GM21526 (cell line): ENCODE data around the gene MRGPRG.
"Not testable (repeated sequence)": the region's sequence is repeated elsewhere in the genome, so short reads cannot be mapped to it uniquely, and the experiment has no call there.

ENCODE experiments used
- ATAC-seq: cut with Tn5 transposase; IDR thresholded peaks from one replicate; pipeline ENCODE4 v1.9.1; 2021; ENCODE audit warnings: moderate library complexity; ENCODE audit not compliant: unreplicated experiment, low FRiP score

MRGPRG gene, protein sequence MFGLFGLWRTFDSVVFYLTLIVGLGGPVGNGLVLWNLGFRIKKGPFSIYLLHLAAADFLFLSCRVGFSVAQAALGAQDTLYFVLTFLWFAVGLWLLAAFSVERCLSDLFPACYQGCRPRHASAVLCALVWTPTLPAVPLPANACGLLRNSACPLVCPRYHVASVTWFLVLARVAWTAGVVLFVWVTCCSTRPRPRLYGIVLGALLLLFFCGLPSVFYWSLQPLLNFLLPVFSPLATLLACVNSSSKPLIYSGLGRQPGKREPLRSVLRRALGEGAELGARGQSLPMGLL

DNA sequence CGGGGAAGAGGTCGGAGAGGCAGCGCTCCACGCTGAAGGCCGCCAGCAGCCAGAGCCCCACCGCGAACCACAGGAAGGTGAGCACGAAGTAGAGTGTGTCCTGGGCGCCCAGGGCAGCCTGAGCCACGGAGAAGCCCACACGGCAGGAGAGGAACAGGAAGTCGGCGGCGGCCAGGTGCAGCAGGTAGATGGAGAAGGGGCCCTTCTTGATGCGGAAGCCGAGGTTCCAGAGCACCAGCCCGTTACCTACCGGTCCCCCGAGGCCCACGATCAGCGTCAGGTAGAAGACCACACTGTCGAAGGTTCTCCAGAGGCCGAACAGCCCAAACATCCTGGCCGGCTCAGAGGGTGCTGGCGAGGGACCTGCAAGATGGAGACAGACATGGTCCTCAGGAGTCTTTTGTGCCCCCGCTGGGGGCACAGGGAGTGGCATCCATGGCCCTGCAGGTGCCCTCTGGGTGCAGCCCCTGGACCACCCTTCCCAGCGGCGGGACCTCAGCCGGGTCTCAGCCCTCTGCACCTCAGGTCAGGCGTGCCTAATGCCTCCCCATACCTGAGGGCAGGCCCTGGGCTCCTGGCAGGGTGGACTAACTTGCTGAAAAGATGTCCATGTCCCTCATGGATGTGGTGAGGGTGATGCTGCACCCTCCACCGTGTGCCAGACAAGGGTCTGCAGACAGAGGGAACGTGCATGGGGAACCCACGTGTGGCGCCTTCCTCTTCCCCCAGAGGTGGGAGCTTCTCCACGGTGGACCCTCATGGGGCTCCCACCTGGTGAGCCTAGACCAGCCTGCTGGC, at the start of gene MRGPRG:
TSS of gene MRGPRG (minus strand) at position 331 of the 798 bp plus-strand sequence. CDS start at position 331, 0 bp downstream.
- ATAC-seq = no peak

DNA sequence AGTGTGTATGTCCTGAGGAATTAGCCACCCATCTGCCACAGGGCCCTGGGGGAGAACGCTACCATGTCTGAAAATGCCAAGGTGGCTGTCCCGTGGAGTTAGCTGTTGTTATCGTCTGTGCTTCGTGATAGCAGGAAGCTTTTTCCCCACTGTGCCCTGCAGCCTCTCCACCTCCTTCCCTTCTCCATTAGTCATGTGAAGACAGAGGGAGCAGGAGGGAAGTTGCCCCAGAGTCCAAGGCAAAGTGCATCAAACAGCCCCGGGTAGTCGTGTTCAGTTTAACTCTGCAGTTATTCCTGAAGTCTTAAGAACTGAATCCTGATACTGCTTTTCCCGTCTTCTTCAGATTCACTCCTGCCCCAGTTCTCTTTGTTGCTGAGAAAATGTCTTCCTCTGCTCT, 43.9 kb upstream of the MRGPRG start:
- not testable (repeated sequence) for ATAC-seq

DNA sequence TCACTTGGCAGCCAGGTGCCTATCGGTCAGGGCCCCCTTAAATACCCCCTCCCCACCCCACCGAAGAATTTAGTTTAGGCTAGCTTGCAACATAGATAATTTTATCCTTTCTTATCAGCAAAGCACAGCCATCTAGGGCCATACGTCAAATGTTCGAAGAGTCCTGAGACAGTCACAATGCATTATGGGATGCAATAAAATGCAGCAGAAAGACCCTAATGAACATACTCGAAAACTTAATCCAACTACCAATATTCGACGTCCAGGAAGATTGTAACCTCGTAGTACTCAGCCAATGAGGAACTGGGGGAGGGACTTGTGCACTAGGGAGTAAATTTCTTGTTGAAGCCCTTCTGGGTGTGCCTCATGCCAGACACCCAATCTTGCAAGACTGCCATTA, 43.2 kb upstream of the MRGPRG start:
- not testable (repeated sequence) for ATAC-seq

DNA sequence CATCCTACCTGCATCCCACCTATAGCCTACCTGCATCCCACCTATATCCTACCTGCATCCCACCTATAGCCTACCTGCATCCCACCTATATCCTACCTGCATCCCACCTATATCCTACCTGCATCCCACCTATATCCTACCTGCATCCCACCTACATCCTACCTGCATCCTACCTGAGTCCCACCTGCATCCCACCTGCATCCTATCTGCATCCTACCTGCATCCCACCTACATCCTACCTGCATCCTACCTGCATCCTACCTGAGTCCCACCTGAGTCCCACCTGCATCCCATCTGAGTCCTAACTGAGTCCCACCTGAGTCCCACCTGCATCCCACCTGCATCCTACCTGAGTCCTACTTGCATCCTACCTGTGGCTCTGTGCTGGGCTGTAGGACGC, 38.9 kb upstream of the MRGPRG start:
- ATAC-seq = not testable (repeated sequence)

DNA sequence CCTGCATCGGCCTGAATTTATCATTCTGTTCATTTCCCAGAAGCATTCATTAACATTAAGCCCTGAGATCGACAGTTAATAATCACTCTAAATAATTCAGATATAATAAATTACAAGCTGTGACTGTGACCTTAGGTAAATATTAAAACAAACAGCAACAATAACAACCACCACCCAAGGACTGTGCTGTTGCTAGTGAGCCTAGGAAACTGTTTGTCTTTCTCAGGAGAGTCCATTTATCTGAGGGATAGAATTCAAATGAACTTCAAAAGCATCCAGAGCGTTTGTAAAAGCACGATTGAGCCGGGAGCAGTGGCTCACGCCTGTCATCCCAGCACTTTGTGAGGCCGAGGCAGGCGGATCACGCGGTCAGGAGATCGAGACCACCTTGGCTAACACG, 36.6 kb upstream of the MRGPRG start:
- not testable (repeated sequence) for ATAC-seq

DNA sequence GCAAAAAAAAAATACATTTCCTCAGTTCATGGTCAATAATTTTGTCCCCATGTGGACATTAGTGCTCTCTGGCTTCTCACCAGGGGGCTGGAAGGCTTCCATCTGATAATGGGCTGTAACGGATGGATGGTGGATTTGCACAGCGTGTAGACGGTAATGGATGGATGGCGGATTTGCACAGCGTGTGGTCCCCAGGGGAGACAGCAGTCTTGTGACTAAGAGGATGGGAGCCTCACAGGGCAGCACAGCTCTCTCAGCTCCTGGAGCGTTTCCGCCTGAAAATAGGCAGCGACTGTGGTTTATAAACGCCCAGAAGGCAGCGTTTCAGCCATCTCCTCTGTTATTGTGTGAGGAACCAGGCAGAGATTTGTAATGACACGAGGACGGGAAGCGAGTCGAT, 36.2 kb upstream of the MRGPRG start:
- not testable (repeated sequence) for ATAC-seq

DNA sequence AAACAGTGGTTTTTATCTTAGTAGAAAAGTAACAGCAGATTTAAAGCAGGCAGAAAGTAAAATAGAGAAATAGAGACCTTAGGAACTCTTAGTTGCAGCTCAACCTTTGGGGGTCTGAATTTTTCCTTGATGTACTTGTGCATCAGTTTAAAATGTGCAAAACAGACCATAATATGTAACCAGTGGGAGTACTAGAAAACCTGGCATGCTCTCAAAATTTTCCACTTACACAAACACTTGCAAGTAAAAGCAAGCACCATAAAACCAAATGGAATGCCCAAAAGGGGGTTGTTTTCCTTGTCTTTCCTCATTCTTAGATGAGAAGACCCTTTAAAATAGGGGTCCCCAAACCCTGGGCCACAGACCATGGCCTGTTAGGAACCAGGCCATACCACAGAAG, 26.5 kb upstream of the MRGPRG start:
- ATAC-seq = no peak

DNA sequence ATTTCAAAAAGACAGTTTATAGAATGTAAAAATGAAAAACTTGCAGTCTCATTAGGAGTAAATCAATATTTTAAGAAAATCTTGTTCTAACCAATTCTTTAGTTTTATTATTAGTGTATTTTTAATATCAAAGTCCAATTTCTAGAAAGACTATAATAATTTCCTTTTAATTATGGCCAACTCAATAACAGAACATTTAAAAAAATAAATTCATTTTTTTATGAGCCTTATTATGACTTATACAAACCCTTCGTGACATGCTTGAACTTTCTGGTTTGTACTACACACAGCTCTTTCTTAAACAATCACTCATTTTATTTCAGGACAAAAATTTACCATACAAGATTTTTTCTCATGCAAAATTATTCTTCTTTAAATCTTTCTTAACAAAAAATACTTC, 25.3 kb upstream of the MRGPRG start:
- ATAC-seq = no peak

DNA sequence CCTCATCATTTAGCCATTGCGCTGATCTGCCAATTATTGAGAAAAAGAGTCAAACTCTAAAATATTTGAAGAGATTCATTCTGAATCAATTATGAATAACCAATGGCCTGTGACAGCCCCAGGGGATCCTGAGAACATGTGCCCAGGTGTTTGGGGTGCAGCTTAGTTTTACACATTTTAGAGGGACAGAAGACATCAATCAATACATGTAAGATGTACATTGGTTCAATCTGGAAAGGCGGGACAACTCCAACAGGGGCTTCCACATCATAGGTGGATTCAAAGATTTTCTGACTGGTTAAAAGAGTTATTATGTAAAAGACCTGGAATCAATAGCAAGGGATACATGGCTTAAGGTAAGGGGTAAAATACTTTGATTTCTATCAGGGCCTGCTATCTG, 18.5 kb upstream of the MRGPRG start:
- ATAC-seq = no peak

DNA sequence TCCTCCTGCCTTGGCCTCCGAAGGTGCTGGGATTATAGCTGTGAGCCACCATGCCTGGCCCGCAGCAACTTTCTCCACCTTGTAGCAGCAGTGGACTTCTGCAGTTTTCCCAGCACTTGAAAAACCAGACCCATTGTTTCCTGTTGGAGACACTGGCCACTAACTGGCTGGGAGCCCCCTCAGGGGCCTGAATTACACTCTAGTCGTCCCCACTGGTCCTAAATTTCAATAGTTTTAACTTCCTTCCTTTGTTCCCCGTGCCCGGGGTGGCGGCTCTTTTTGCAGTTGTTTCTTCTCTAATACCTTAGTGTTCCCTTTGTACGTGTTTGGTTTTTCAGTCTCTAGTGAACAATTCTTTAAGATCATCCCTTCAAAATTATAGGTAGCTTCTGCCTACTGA, 16.2 kb upstream of the MRGPRG start:
- ATAC-seq = no peak

DNA sequence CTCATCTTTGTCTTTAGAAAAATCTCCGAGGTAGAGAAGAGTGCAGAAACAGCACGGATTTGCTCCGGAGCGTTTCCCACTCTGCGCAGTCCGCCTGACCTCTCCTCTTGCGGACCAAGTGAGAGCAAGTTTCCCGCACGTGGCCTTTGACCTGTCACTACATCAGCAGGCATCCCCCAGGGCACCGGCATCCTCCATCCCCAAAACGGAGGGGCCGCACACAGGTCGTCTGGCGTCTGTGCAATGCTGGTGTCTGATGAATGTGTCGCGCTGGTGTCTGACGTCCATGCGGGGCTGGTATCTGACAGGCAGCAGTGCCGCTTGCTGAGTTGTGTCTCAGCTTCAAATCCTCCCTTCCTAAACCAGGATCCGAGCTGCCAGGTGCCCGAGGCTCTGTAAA, 14.3 kb upstream of the MRGPRG start:
- ATAC-seq = no peak

DNA sequence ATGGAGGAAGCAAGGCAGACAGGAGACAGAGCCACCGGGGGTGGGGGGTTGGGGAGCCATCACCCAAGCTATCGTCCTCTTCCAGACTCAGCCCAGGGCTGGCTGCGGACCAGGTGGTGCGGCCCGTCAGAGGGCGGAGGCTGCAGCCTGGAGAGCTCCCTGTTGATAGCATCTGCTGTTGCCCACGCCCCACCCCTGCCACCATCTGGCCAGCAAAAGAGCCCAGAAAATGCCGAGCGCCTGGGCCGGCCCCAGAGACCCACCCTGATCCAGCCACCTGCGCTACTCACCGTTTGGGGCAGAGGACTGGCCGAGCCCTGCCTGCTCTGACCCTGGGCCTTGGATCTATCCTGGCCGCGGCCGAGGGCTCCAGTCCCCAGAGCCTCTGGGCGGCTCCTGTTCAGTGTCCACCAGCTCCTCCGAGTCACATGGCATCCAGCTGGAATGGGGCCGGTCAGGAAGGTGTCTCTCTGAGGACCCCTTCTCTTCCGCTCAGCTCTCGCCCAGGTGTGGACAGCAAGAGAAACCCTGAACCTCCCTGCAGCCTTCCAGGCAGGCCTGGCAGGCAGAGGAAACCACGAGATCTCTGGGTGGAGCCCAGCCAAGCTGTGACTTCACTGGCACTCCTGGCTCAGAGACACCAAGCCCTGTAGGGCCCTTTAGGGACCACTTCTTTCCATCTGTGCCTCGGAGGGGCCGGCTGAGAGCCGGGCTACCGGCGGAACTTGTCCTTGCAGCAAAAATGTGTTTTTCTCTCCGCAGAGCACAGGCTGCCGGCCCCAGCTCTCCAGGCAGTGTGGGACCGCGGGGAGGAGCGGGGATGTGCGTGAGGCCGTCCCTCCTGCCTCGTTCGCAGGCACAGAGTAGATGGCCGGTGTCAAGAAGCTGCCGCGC, 13.5 kb upstream of the MRGPRG start, which contains the start of gene MRGPRE:
TSS of gene MRGPRE (minus strand) at position 567 of the 894 bp plus-strand sequence. CDS start 3,618 bp downstream, outside the sequence.
- no peak for ATAC-seq

DNA sequence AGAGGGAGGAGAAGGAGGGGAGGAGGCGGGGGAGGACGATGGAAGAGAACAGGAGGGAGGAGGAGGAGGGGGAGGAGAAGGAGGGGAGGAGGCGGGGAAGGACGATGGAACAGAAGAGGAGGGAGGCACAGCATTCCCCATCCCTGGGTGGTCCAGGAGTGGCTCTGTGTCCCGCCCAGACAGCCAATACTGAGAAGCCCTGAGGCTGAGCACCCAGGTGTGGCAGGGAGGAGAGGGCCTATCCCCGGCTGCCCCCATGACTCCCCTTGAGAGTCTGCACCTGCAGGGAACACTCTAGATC, 12.9 kb upstream of the MRGPRG start:
- ATAC-seq = no peak

DNA sequence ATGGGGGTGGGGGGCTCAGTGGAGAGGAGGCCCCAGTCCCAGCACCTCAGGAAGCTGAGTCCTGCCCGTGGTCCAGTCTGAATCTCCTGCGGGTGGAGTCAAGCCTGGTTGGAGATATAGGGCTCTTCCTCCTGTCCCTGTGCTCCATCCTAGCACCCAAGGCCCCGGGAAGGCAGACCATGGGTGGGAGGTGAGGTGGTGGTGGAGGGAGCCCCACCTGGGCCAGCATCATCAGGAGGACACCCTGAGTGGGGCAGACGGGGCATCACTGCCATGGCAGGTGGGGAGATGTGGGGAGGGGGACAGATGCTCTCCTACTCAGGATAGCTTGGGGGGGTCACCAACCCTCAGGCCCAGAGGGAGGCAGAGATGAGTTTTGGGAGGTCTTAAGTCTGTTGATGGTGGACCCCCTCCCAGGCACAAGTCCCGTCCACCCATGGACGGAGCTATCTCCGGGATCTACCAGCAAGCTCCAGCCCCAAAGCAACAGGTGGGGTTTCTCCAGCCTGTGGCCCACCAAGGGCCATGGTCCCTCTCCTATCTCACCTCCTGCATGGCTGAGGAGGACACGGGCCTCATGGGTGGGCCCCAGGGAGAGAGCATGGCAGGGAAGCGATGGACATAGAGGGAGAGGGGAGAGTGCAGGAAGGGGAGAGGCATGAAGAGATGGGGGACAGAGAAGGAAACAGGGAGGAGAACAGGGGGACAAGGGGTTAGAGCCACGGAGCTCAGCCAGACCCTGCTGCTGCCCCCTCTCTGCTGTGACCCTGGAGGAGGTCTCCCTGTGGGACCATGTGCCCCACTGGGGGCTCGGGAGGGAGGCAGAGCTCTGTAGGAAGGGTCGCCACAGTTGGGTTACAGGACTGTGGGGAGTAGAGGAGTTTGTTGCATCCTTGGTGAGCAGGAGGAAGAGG, 12.3 kb upstream of the MRGPRG start:
- no peak for ATAC-seq

DNA sequence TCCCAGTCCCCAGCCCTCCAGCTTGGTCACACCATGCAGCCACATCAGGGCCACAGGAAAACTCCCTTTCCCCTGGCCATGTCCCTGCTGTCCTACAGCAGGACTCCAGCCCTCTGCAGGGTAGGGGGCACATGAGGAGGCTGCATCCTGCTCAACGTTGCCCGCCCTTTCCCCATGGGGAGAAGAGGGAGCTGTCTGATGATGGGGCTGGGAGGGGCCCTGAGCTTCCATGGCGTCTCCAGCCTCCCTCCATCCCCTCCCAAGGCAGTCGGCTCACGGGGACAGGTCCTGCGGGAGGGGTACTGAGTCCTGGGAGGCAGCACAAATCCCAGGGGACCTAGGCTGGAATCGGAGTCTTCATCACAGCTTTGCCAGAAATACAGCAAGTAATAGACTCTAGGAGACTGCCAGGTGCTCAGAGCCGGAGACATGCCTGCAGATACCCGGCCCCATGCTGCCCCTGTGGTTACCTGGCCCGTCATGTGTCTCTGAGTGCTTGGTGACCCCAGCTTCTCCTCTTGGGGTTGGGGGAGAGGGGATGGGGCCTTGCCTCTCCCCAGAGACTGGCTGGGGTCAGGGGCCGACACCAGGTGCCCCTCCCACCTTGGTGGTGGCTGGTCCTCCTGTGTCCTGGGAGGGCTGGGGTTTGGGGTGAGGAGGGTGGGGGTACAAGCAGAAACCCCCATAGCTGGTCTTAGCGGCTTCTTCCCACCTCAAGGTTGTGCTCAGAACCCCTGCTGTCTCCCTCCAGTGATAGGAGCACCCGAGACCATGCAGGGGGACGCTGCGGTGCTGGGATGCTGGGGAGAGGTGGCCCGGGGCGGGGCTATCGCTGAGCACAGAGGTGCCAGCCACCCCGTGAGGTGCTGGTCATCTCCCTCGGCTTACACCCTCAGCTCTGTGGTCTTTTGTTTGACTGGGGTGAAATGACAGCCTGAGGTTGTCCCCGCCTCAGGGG, 11.3 kb upstream of the MRGPRG start:
- ATAC-seq = no peak

DNA sequence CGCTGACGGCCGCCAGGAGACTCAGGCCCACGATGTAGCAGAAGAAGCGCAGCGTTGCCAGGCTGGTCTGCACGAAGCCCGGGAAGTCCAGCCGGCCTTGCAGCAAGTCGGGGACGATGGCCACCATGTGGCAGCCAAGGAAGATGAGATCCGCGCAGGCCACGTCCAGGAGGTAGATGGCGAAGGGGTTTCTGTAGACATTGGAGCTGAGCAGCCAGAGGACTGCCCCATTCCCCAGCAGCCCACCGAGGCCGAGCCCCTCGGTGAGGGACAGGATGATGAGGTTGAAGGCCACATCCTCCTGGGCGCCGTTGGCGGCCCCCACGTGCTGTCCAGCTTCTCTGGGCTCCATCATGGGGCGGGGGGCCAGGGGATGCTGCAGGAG, 9.8 kb upstream of the MRGPRG start:
- ATAC-seq = no peak

DNA sequence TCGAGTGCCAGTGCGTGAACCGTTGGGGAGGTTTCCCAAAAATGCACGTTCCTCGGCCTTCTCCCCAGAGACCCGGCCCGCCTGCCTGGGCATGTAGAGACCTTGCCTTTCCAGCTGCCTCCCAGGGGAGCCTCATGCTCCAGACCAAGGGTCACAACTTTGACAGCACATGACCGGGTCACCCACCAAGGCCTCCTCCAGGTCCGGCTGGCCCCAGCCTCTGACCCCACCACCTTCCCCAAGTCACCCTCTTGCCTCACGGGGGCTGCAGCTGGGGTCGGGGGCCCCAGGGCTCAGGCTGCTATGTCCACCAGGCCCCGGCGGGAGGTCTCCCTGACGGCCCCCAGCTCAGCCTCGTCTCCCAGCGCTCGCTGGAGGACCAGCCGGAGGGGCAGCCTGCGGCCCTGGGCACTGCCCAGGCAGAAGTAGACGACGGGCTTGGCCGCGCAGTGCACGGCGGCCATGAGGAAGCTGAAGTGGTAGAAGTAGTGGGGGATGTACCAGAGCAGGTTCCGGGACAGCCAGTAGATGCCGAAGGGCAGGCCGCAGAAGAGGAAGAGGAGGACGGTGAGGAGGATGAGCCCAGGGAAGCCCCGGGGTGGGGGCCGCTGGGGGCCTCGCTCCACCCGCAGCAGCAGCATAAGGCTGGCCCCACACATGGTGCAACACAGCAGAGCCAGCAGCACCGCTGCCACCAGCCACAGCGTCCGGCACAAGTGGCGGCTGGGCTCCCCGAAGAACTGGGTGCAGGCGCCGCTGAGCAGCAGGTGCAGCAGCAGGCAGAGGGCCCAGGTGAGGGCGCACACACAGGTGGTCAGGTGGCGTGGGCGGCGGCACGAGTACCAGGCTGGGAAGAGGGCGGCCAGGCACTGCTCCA, 9.2 kb upstream of the MRGPRG start:
- ATAC-seq = no peak
